ENCODE data around the gene GMPPA.

Gene GMPPA

DNA sequence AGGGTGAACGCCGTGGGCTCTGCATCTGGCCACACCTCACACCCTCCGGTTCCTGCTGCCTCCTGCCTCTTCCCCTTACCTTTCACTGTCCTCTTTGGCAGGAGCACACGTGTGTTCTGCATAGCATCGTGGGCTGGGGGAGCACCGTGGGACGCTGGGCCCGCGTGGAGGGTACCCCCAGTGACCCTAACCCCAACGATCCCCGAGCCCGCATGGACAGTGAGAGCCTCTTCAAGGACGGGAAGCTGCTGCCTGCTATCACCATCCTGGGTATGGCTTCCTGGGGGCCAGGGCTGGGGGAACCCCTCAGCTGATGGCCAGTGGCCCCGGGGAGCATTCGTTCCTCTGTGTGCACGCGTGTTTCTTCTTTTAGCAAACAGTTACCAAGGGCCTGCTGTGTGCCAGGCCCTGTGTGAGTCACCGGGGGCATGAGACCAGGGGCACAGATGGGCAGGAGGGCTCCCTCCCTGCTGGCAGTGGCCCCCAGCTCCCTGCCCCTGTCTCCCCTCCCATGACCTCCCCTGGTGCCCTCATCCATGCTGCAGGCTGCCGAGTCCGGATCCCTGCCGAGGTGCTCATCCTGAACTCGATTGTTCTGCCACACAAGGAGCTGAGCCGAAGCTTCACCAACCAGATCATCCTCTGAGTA, 7.6 kb downstream of the GMPPA start:
- DNase-seq (ENCODE audit: low read depth in 2 of 2) = no peak

DNA sequence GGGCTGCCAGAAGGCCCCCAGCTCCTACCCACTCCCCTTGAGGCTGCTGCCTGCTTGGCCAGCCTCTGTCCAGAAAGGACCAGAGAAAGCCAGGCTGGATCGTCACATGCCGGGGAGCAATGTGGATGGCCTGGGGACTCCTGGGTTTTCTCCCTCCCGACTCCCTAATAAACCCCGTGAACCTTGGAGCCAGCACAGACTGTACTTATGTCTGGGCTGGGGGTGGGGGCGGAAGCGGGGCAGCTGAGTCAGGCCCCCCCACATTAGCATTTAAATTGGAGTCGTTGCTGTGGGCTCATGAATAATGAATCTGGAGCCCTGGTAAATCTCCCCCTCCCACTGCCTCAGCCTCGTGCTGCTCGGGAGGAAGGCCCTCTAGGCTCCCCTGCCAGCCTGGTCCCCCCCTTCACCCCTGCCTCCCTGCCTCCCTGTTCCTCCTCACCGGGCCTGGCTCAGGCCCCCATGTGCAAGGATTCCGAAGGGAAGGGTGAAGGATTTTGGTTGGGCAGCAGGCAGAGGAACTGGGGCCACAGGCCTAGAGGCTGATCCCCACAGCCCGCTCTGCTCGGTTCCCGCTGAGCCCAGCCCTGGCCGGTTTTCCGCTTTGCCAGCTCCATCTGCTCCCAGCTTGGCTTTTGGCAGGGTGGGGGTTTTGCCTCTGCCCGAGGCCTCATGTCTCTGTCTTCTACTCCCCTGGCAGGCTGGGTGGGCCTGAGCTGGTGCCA, 8.3 kb downstream of the GMPPA start:
- no peak for DNase-seq (ENCODE audit: low read depth in 2 of 2)

DNA sequence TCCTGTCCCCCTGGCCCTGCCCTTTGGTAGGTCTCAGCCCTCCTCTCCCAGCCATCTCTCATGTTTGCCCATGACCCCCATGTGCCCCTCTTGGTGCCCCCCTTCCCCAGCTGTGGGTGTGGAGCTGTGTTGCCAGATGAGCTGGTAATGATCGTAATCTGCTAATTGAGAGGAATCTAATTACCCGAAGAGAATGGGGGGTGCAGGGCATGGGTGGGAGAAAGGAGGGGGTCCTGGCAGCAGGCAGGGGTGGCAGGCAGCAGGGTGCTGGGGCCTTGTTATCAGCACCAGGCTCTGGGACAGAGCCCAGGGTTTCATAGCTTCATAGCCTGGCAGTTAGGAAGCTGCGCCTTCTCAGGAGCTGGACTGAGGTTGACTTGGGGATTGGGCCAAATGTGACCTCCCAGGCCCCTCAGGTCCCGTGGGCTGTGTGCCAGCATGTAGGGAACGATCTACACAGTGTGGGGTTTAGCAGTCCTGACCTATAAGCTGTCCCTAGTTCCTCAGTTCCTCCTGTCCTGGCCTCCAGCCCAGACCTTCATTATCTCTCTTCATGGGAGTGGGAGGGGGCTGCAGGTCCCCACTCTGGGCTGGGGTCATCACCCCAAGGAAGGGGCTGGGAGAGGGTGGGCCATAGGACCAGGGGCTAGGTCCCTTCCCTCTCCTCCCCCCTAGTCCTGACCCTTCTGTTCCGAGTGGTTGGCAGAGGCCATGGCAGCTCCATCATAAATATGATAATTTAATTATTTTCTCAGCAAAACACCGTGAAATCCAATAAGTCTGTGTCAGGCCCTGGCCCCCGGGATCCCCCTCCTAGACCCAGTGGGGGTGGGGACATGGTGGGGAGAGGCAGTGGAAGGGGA, 9.1 kb downstream of the GMPPA start:
- no peak for DNase-seq (ENCODE audit: low read depth in 2 of 2)

DNA sequence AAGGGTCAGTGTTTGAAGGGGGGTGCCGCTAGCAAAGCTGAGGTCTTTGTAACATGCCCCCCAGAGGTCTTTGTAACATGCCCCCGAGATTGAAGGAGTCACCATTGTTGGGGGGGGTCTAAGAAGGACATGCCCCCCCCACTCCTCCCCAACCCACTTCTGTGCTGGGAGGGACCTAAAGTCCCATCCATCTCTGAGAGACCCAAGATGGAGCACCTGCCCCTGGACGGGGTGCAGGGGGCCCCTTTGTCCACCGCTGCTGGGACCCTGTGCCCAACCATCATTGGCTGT, 9.7 kb downstream of the GMPPA start:
- DNase-seq (ENCODE audit: low read depth in 2 of 2) = no peak

DNA sequence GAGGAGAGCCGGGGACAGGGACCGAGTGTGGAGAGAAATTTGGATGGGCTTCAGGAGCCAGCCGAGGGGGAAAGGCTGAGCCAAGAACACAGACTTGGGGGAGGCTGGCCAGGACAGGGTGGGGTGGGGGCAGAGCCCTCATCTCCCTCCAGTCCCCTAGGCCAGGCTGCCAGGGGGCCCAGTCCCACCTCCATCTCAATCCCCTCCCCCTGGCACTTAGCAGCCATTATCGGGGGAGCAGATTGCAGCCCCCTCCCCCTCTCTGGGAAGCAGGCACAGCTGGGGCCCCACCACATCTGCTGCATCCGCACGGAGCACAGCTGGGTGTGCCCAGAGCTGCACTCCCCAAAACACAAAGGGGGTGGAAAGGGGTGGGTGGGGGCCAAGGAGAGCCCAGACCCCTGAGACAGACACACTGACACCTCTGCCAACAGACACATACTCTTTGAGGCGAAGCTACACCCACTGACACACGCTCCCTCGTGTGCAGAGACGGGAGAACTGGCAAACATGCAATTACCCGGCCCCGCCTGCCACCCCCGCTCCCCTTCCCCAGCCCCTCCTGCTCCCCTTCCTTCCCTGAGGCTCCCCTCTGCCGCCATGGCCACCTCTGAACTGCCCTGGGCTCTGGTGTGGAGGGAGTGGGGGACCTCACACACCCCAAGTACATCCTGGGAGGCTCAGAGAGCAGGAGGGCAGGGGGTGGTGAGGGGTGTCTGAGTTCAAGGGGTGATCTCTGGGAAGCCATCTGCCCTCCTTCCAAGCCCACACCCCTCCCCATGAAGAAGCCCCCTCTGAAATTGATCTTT, 10.5 kb downstream of the GMPPA start:
- no peak for DNase-seq (ENCODE audit: low read depth in 2 of 2)

DNA sequence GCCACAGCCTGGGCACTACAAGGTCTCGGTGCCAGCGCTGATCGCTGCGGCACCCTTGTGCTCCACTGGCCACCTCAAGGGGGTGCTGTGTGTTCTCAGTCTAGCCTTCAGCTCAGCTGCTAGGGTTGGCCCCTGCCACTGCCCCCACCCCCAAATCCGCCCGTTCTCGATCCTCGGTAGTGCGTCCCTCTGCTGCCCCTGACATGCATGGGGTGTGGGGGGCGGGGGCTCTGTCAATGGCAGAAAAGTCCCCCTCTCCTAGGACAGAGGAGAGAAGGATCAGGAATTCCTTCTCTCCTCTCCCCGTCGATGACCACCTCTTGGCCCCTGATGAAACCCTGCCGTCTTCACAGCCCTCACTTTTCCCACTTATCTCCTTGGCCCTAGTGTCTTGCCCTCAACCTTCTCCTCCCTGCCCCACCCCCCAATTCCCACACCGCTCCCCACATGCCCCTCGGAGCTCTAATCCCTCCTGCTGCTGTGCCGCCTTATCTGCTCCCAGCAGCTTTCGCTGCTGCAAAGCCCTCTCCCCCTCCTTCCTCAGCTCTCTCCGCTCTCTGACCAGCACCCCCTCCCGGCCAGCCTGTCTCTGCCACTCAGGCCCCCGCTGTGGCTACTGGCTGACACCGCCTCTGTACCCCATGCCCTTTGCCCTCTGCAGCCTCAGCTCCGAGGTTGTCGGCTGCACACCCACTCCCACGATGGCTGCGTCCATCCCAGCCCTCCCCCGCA, 11.3 kb downstream of the GMPPA start:
- no peak for DNase-seq (ENCODE audit: low read depth in 2 of 2)

DNA sequence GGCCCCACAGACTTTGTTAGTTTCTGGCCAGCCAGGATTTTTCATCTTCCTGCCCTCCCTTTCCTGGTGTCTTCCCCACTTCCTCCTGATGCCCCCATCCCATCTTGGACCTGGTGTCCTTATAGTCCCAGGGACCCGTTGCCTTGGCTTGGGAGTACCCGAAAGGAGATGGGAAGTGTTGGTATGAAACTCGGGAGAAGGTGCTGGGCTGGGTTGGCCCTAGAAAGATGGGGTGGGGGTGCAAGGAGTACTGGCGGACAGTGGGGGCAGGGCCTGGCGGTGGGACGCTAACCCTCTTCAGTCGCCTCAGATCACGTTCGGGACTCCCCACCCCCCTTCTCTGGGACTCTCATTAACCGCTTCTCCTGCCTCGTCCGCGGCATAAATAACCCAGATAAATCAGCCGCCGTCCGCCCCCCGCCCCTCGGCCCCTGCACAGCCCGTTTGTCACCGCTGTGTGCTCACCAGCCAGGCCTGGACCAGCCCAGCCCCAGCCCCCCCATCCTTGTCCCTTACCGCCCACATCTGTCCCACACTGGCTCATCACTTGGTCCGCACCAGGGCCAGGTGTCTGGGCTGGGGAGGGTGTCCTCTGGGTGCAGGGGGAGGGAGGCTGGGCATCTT, 11.9 kb downstream of the GMPPA start:
- no peak for DNase-seq (ENCODE audit: low read depth in 2 of 2)

DNA sequence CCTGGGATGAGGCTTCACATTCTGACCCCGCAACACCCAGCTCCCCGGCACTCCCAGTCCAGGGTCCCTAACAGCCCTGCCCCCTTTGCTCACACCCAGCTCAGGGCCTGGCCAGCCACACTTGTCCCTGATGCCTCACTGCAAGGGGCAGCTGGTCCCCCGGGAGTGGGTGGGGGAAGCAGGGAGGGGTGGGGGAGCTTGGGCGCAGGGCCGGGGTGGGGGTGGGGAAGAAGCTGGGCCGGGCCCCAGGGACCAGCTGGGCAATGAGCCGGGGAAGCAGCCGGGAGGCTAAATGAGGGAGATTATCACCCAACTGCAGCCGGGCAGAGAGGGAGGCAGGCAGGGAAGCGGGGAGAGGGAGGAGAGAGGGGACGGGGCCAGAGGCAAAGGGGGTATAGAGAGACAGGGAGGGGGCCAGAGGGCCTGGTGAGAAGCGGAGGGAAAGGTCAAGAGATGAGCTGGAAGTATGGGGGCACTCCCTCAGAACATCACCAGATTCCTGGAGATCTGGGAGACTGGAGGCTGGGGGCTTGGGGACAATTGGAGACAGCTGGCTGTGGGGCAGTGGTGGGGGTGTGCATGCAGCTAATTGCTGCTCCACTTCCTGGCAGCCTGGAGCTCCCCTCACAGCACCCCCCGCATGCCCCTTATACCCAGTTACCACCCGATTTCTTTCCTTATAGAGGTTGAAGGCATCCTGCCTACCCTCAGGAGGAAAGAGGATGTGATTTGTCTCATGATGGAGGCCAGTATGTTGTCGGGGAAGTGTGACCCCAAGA, 13.0 kb downstream of the GMPPA start:
- DNase-seq (ENCODE audit: low read depth in 2 of 2) = no peak

DNA sequence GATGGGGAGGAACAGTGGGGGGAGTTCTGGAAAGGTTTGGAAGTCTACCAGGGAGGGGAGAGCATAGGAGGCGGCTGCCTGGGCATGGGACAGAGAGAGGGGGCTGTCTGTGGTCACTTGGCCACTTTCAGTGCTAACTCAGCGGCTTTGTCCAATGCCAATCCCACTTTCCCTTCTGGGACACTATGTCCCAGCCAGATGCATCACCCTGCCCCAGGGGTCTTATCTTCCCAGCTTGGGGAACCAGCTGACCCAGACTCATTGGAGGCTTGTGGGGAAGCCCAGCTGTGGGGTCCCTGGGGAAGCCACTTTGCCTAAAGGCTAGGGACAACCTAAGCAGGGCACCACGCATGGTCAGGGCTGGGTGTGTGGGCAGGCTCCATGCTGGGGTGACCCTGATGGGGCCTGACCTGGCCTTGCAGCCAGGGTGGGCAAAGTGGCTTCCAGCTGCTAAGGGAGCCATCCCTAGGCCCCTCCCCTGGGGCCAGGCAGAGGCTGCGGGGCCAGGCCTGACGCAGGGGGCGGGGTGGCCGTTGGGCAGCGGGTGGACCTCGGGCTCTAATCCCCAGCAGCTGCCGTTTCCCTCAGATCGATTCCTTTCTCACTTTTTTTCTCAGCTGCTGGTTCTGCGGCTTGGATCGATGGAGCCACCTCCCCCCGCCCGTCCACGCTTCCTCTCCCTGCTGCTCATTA, 14.0 kb downstream of the GMPPA start:
- DNase-seq (ENCODE audit: low read depth in 2 of 2) = no peak

DNA sequence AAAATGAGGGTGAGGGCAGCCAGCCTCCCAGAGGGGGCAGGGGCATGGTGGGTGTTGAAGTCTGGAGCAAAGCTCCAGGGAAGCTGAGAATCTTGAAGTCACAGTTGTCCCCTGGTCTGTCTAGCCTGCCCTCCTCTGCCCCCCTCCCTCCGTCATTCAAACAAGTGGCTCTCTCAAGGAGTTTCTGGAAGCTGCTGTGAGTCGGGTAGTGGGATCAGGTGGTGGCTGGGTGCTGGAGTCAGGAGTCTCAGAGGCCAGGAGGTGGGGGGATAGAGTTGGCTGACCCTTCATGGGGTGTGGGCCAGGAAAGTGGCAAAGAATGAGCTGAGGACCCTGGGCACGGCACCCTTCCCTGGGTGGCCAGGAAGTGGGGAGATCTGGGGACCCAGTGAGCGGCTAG, 15.1 kb downstream of the GMPPA start:
- DNase-seq (ENCODE audit: low read depth in 2 of 2) = no peak

DNA sequence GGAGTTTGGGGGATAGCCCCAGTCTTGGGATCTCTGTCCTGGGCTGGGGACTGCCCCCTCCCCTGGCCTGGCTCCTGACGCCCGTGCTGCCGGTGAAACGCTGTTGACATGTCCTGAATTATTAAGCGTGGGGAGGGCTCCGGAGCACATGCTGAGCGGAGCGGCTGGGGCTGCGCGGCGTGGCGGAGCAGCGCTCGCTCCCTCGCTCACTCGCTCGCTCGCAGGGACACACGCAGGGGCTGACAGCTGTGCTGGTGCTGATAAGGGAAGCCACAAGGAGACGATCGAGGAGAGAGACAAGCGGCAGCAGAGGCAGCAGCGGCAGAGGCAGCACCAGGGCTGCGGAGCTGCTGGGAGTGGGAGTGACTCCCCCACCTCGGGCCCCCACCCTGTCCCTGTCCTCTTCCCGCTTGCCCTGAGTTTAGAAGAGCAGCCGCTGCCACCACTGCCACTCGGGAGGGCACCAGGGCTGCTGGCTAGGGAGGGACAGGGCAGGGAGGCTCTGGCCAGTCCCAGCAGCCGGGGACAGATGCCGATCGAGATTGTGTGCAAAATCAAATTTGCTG, 15.6 kb downstream of the GMPPA start, which contains the start of gene ASIC4:
ASIC4 (plus strand) TSS at position 287 of the 566 bp plus-strand sequence; CDS start at position 530, 243 bp downstream.
- DNase-seq (ENCODE audit: low read depth in 2 of 2) = no peak

DNA sequence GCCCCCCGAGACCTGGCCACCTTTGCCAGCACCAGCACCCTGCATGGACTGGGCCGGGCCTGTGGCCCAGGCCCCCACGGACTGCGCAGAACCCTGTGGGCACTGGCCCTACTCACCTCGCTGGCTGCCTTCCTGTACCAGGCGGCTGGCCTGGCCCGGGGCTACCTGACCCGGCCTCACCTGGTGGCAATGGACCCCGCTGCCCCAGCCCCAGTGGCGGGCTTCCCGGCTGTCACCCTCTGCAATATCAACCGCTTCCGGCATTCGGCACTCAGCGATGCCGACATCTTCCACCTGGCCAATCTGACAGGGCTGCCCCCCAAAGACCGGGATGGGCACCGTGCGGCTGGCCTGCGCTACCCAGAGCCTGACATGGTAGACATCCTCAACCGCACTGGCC, 16.1 kb downstream of the GMPPA start:
- no peak for DNase-seq (ENCODE audit: low read depth in 2 of 2)

DNA sequence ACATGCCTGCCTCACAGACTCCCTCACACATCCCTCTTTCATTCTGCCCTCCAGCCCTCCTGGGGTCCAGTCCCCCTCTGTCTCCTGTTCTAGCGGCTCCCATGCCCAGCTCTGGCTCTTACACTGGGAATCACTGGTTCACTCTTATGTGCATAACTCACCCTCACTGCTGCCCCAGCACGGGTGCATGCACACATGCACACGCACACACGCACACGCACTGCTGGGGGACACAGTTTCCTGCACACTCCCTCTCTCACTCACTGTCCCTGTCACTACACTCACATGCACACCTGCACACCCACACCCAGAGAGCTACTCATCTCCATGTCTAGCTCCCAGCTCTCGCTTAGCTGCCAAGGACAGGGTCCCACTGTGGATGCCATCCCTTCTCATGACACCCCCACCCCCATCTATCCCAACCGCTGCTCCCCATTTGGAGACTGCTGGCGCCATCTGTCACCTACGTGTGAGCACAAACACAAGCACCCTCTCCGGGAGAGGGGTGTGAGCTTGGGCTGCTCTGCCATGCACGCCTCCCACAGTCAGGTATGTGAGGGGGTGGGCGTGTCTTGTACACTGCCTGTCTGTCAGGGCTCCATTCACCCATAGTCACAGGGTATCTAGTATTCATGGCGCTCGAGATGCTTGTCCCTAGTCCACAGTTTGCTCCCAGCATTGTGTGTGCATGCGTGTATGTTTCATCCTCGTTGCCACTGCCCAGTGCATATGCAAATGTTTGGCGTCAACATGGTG, 17.4 kb downstream of the GMPPA start:
- DNase-seq (ENCODE audit: low read depth in 2 of 2) = no peak

DNA sequence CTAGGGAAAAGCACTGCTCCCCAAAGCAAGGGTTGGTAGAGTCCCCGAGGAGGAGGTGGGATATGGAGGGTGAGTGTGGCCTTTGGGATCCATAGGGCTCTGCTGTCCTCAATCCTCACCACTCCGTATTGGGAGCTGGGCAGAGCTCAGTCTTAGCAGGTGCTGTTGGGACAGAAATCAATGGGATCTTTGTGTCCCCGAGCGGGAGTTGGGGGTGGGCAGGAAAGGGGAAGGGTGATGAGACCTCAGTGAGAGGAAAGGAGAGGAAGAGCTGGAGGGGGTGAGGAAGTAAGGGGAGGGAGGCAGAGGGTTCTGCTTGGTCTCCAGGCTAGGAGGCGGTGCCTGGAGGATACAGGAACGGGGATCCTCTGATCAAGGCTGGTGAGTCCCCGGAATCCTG, 18.2 kb downstream of the GMPPA start:
- DNase-seq (ENCODE audit: low read depth in 2 of 2) = no peak

DNA sequence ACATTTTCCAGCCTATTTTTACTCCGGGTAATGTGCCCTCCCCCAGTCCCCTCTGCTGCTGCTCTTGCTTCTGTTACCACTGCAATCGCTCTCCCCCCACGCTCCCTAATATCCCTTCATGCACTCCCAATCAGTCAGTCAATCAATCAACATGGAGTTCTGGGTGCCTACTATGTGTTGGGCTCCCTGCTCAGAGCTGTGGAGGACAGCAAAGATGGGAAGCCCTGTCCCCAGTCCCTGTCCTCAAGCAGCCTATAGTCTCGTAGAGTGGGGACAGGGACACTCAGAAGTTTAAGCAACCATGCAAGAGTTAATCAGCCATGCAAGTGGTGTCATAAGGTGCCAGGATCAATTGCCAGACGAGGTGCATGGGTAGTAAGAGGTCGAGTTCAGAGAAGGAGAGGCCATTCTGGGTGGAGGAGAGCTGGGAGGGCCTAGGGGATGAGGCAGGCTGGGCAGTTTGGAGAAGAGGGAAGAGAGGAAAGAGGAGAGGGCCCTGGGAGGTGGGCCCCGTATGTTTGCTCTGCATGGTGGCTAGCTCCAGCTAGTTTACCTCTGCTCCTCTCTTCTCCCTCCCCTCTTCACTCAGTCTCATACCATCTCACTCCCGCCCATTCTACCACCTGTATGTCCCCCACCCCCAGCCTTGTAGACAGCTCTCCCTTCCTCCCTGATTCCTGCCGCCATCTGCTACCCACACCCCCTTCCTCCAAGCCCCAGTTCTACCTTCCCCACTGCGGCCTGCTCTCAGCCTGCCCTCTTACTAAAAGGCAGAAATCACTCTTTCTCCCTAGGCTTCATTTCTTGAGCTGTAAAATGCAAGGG, 19.5 kb downstream of the GMPPA start:
- DNase-seq (ENCODE audit: low read depth in 2 of 2) = no peak

DNA sequence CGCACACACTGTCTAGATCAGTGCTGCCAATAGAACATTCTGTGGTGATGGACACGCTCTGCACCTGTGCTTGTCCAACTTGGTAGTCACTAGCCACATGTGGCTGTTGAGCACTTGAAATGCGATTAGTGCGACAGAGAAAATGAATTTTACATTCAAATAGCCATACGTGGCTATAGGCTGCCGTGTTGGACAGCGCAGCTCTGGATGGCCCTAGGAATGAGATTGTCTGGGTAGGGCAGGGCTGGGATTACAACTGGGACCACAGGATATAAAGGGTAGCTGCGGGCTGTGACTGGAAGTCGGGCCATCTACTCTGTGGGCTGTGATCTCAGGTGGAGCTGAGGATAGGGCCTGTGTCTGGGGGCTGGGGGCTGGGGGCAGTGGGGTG, 20.8 kb downstream of the GMPPA start:
- DNase-seq (ENCODE audit: low read depth in 2 of 2) = no peak

DNA sequence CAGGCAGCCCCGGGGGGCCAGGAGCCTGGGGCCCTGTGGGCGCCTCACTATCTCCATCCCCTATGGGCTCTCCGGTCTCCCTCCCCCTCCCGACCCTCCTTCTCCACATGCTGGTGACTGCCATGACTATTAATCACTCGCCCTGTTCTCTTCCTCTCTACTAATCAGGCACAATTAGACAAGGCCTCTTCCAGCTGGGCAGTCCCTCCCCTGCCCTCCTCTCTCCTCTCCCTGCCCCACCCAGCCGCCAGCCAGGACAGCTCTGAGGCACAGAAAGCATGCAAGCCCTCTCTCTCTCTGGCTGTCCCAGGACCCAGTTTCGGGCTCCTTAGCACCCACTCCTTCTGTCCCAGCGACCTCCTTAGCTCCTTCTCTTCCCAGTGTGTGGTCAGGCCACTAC, 21.4 kb downstream of the GMPPA start:
- no peak for DNase-seq (ENCODE audit: low read depth in 2 of 2)
